ENCODE results near the gene BEAN1.
A peak's percentile ranks its signal among the peaks of the same experiment; 100 is the strongest.

The BEAN1 gene

DNA sequence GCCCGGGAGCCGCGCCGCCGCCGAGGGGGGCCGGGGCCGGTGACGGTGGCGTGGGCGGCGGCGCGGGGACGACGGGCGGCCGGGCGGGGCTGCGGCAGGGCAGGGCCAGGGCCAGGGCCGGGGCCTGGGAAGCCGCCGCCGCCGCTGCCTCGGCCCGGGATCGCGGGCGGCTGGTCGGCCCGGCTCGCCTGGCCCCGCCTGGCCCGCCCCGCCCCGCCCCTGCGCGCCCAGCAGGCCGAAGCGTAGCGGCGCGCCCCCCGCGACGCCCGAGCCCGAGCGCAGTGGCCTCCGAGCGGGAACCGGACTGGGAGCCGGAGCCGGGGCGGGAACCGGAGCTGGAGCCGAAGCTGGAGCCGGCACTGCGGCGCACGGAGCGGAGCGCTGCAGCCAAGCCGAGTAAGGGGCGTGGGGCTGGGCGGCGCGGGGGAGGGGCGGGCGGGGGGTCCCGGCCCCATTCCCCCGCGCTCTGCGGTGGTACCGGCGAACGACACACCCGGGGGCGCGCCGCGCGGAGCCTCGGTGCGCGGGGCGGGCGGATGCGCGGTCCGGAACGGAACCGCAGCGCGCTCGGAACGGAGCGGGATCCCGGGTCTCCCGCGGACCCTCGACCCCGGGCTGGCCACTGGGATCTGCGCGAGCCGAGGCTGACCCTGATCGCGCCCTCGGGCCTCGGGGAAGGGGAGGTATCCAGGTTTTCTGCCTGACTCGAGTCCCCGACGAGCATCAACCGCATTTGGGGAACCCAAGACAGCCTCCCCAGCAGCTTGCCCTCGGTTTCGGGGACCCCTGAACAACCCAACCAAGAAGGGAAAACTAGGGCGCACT lies at the start of gene BEAN1:
BEAN1 (plus strand) TSS at position 260 of the 825 bp plus-strand sequence. CDS start 10,382 bp downstream, outside the sequence.
- no peak for DNase-seq

GRCh38 chr16:66377324-66377723 lies 49.8 kb upstream of the BEAN1 start:
- no peak for DNase-seq

GRCh38 chr16:66378741-66379570 lies 48.1 kb upstream of the BEAN1 start:
- DNase-seq, result no peak

DNA sequence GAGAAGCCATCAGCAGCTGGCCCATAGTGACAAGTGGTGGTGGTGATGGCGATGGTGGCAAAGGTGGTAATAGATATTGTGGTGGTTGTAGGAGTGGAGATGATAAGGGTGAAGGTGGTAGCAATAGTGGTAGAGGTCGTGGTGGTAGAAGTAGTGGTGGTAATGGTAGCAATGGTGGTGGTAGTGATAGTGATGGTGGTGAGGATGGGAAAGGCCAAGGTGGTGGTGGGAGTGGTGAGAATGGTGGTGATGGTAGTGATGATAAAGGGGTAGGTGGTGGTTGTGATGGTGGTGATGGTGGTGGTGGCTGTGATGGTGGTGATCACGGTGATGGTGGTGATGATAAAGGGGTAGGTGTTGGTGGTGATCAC lies 47.5 kb upstream of the BEAN1 start:
- DNase-seq, result no peak

DNA sequence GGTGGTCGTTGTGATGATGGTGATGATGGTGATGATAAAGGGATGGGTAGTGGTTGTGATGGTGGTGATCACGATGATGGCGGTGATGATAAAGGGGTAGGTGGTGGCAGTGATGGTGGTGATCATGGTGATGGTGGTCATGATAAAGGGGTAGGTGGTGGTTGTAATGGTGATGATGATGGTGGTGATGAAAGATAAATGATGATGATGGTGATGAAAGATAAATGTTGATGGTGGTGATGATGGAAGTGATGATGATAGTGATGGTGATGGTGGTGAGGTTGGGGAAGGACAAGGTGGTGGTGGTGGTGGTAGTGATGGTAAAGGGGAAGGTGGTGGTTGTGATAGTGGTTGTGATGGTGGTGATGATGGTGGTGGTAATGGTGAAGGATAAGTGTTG lies 46.7 kb upstream of the BEAN1 start:
- no peak for DNase-seq

DNA sequence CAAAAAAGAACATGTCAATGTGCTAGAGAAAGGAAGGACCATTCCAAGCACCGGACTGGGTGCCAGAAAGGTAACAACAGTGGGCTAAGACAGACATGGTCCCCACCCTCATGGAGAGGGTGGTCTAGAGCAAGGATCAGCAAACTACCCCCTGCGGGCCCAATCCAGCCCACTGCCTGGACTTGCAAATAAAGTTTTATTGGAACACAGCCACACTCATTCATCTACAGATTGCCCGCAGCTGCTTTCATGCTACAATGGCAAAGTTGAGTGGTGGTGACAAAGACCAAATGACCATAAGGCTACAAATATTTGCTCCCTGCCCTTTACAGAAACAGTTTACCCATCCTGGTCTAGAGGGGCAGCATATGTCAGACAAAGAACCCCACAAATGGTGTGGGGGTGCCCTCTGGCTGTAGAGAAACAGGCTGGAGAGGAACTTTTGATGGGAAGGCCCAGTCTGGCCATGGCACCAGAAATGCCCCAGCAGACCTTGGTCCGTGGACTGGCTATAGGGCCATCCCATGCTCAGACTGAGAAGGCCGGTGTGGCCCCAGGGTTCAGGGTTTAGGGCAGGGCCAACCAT lies 45.4 kb upstream of the BEAN1 start:
- no peak for DNase-seq

- DNase-seq, result peak; percentile 49
Observed at GRCh38 chr16:66382171-66382965, 44.7 kb upstream of the BEAN1 start.

DNA sequence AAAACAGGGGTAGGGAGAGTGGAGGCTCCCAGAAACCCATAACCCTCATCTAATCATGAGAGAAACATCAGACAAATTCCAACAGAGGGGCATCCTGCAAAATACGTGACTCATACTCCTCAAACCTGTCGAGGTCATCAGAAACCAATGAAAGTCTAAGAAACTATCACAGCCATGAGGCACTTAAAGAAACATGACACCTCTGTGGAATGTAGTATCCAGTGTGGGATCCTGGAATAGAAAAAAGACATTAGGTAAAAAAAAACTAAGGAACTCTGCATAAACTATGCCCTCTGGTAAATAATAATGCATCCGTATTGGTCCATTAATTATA lies 44.2 kb upstream of the BEAN1 start:
- DNase-seq, result peak; percentile 46

DNA sequence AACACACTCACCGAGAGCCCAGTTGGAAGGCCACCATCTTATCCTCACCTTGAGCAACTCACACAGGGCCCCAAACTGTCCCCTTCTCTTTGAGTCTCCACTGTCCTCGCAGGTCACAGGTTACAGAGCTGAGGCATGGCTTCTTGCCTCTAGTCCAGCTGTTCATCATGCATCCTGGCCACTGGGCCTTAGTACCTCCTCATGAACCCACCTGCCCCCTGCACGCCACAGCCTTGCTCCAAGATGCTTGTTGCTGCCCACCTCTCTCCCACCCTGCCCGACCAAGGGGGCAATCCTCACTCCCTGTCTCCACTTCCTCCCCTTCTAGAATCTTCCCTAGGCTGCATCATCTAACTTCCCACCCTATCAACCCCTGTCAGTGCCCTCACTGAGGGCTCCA lies 43.5 kb upstream of the BEAN1 start:
- no peak for DNase-seq

DNA sequence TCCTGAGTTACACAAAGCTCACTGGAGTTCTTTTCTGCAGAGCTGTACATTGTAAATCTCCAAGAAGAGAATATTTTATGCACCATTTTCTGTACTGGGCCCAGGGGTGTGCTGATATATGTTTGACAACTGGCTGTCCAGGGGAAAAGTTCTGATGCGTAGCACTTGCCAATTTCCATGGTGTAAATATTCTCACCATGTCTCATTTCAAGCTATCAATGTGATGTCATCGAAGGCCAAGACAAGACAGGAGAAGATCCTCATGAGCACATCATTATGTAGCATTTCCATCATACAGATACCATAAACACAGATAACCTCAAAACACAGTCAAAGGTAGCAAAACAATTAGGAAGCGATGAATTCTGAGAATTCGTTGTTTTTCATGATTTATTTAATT lies 41.7 kb upstream of the BEAN1 start:
- no peak for DNase-seq

GRCh38 chr16:66386629-66387622 lies 40.2 kb upstream of the BEAN1 start:
- DNase-seq, result no peak

GRCh38 chr16:66387817-66388332 lies 39.2 kb upstream of the BEAN1 start:
- no peak for DNase-seq

GRCh38 chr16:66388350-66389139 lies 38.5 kb upstream of the BEAN1 start:
- no peak for DNase-seq

DNA sequence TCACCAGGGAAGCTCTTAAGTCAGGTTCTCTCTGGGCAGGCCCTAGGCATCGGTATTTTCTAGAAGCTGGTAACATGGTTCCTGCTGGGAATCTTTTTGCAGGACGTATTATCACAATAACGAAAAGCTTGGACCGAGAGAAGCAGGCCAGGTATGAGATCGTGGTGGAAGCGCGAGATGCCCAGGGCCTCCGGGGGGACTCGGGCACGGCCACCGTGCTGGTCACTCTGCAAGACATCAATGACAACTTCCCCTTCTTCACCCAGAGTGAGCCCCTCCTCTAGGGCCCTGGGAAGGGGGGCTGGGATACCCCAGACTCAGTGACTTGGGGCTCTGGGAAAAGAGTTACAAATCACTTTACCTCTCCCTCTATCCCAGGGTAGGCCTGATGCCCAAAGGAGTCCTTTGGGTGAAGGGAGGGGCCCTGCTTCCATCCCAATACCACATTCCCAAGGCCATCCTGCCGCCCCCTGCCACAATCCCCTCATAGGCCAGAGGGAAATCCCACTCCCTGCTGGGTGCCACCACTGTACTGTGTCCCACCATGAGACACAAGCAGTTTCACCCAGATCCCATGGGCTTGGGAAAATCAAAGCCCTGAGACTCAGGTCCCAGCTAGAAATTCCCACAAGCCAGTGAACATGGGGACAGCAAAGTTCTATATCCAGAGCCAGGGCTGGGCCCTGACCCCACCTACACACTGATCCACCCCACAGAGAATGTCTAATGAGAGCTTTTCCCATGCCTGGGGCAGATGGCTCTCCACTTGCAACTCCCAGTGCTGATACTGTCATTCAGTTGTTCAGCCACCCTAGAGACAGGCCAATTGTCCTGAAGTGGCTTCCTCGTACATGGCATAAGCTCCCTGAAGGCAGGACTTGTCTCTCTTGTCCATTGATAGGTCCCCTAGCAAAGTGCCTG lies 37.6 kb upstream of the BEAN1 start:
- DNase-seq, result no peak

- no peak for DNase-seq
Observed at GRCh38 chr16:66390346-66391108, 36.6 kb upstream of the BEAN1 start.

DNA sequence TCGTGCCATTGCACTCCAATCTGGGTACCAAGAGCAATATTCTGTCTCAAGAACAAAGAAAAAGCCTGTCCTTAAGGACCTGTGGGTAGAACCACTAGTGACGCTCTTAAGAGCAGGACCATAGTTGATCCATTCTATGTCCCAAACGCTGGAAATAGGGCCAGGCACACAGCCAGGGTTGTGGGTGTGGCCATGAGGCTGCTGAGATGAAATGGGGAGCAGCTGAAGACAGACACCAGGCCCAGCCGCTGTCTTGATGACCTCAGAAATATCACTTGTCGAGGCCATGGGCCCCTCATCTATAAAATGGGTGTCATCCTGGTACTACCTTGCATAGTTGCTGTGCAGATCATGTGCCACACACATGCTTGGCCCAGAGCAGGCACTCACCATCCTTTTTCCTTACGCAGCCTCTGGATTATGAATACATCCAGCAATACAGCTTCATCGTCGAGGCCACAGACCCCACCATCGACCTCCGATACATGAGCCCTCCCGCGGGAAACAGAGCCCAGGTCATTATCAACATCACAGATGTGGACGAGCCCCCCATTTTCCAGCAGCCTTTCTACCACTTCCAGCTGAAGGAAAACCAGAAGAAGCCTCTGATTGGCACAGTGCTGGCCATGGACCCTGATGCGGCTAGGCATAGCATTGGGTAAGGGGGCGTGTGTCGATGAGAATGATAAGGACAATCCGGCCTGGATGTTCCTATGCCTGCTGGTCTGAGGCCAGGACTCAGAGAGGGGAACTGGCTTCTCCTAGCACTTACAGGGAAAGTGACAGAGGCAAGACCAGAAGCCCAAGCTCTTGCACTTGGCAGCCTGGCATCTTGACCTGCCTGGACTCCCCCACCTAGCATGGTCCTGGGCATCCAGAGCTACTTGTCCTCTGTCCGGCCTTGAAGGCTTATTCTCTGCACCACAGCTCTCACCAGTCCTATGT lies 35.1 kb upstream of the BEAN1 start:
- DNase-seq, result no peak

- DNase-seq, result no peak
Observed at GRCh38 chr16:66395806-66396555, 31.1 kb upstream of the BEAN1 start.
